GM23338 (cell line): ENCODE data around the gene SUMO4.

ENCODE experiments used
- CREB1 ChIP-seq: fragments of 250-450 bp; sonication (Bioruptor Pico); IDR thresholded peaks from 2 replicates; pipeline ENCODE4 v1.5.0; 2020; ENCODE audit warnings: low read depth, mild to moderate bottlenecking, moderate library complexity
- EZH2 ChIP-seq: fragments of 200-600 bp; sonication (generic); IDR thresholded peaks from one replicate; pipeline ENCODE4 v1.8.0; 2017; ENCODE audit warnings: antibody characterized with exemption, mild to moderate bottlenecking, low read depth; ENCODE audit not compliant: unreplicated experiment
- EZH2phosphoT487 ChIP-seq: fragments of 200-600 bp; sonication (generic); IDR thresholded peaks from one replicate; pipeline ENCODE4 v1.8.1; 2018; ENCODE audit warnings: antibody characterized with exemption; ENCODE audit not compliant: unreplicated experiment
- JUNB ChIP-seq: IDR thresholded peaks from one replicate; pipeline ENCODE4 v1.6.1; 2016; ENCODE audit warnings: antibody characterized with exemption; ENCODE audit not compliant: unreplicated experiment
- POLR2AphosphoS5 ChIP-seq: IDR thresholded peaks from 2 replicates; pipeline ENCODE4 v1.6.1; 2016; ENCODE audit warnings: antibody characterized with exemption, low read depth
- STAT1 ChIP-seq: IDR thresholded peaks from one replicate; pipeline ENCODE4 v1.6.1; 2016; ENCODE audit warnings: antibody characterized with exemption; ENCODE audit not compliant: unreplicated experiment
- TF ChIP-seq, protein P1 (sequence below): fragments of 250-450 bp; sonication (Bioruptor Pico); IDR thresholded peaks from 2 replicates; pipeline ENCODE4 v1.5.0; 2020; ENCODE audit warnings: mild to moderate bottlenecking, moderate library complexity
- TF ChIP-seq, protein P2 (sequence below), 2 experiments: fragments of 200-600 bp in 1 of 2; sonication (generic) in 1 of 2; conservative IDR thresholded peaks; 2 replicates each; pipeline versions ENCODE4 v1.5.1 to v1.6.1; 2016 to 2017; ENCODE audit warnings: antibody characterized with exemption in 2 of 2, low read depth in 2 of 2, mild to moderate bottlenecking in 2 of 2, moderate library complexity in 1 of 2
- TF ChIP-seq, protein P3 (sequence below): IDR thresholded peaks from 2 replicates; pipeline ENCODE4 v1.6.1; 2016; ENCODE audit warnings: antibody characterized with exemption
- TF ChIP-seq, protein P4 (sequence below): IDR thresholded peaks from one replicate; pipeline ENCODE4 v1.6.1; 2018; ENCODE audit warnings: antibody characterized with exemption; ENCODE audit not compliant: unreplicated experiment

DNA sequence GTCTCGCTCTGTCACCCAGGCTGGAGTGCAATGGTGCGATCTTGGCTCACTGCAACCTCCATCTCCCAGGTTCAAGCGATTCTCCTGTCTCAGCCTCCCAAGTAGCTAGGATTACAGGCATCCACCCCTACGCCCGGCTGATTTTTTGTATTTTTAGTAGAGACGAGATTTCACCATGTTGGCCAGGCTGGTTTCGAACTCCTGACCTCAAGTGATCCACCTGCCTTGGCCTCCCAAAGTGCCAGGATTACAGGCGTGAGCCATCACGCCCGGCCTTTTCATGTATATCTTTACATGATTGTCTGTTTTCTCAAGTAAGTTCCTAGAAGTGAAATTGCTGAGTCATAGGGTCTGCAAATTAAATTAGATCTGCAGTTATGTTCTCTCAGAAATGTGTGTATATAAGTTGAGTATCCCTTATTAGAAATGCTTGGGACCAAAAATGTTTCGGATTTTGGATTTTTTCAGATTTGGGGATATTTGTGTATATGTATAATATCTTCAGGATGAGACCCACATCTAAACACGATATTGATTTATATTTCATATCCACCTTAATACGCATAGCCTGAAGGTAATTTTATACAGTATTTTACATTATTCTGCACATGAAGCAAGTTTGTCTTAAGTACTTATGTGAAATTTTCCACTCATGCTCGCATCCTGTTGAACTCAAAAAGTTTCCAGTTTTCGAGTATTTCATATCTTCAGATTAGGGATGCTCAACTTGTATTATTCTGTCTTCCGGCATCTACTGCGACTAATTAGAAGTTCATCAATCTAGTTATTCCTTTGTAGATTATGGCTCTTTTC lies 42.1 kb upstream of the SUMO4 start:
- TF ChIP-seq, protein P1, sequence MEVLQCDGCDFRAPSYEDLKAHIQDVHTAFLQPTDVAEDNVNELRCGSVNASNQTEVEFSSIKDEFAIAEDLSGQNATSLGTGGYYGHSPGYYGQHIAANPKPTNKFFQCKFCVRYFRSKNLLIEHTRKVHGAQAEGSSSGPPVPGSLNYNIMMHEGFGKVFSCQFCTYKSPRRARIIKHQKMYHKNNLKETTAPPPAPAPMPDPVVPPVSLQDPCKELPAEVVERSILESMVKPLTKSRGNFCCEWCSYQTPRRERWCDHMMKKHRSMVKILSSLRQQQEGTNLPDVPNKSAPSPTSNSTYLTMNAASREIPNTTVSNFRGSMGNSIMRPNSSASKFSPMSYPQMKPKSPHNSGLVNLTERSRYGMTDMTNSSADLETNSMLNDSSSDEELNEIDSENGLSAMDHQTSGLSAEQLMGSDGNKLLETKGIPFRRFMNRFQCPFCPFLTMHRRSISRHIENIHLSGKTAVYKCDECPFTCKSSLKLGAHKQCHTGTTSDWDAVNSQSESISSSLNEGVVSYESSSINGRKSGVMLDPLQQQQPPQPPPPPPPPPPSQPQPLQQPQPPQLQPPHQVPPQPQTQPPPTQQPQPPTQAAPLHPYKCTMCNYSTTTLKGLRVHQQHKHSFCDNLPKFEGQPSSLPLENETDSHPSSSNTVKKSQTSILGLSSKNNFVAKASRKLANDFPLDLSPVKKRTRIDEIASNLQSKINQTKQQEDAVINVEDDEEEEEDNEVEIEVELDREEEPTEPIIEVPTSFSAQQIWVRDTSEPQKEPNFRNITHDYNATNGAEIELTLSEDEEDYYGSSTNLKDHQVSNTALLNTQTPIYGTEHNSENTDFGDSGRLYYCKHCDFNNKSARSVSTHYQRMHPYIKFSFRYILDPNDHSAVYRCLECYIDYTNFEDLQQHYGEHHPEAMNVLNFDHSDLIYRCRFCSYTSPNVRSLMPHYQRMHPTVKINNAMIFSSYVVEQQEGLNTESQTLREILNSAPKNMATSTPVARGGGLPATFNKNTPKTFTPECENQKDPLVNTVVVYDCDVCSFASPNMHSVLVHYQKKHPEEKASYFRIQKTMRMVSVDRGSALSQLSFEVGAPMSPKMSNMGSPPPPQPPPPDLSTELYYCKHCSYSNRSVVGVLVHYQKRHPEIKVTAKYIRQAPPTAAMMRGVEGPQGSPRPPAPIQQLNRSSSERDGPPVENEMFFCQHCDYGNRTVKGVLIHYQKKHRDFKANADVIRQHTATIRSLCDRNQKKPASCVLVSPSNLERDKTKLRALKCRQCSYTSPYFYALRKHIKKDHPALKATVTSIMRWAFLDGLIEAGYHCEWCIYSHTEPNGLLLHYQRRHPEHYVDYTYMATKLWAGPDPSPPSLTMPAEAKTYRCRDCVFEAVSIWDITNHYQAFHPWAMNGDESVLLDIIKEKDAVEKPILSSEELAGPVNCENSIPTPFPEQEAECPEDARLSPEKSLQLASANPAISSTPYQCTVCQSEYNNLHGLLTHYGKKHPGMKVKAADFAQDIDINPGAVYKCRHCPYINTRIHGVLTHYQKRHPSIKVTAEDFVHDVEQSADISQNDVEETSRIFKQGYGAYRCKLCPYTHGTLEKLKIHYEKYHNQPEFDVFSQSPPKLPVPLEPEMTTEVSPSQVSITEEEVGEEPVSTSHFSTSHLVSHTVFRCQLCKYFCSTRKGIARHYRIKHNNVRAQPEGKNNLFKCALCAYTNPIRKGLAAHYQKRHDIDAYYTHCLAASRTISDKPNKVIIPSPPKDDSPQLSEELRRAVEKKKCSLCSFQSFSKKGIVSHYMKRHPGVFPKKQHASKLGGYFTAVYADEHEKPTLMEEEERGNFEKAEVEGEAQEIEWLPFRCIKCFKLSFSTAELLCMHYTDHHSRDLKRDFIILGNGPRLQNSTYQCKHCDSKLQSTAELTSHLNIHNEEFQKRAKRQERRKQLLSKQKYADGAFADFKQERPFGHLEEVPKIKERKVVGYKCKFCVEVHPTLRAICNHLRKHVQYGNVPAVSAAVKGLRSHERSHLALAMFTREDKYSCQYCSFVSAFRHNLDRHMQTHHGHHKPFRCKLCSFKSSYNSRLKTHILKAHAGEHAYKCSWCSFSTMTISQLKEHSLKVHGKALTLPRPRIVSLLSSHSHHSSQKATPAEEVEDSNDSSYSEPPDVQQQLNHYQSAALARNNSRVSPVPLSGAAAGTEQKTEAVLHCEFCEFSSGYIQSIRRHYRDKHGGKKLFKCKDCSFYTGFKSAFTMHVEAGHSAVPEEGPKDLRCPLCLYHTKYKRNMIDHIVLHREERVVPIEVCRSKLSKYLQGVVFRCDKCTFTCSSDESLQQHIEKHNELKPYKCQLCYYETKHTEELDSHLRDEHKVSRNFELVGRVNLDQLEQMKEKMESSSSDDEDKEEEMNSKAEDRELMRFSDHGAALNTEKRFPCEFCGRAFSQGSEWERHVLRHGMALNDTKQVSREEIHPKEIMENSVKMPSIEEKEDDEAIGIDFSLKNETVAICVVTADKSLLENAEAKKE (CRISPR knock-in tag) = no peak
- TF ChIP-seq POLR2AphosphoS5 = no peak
- TF ChIP-seq, protein P2, sequence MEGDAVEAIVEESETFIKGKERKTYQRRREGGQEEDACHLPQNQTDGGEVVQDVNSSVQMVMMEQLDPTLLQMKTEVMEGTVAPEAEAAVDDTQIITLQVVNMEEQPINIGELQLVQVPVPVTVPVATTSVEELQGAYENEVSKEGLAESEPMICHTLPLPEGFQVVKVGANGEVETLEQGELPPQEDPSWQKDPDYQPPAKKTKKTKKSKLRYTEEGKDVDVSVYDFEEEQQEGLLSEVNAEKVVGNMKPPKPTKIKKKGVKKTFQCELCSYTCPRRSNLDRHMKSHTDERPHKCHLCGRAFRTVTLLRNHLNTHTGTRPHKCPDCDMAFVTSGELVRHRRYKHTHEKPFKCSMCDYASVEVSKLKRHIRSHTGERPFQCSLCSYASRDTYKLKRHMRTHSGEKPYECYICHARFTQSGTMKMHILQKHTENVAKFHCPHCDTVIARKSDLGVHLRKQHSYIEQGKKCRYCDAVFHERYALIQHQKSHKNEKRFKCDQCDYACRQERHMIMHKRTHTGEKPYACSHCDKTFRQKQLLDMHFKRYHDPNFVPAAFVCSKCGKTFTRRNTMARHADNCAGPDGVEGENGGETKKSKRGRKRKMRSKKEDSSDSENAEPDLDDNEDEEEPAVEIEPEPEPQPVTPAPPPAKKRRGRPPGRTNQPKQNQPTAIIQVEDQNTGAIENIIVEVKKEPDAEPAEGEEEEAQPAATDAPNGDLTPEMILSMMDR (conservative IDR thresholded peaks at IDR 0.05; ENCODE audit: low read depth in 2 of 2) = no peak
- no peak for TF ChIP-seq EZH2
- TF ChIP-seq JUNB = no peak
- no peak for TF ChIP-seq STAT1
- TF ChIP-seq EZH2phosphoT487 = no peak
- TF ChIP-seq, protein P3, sequence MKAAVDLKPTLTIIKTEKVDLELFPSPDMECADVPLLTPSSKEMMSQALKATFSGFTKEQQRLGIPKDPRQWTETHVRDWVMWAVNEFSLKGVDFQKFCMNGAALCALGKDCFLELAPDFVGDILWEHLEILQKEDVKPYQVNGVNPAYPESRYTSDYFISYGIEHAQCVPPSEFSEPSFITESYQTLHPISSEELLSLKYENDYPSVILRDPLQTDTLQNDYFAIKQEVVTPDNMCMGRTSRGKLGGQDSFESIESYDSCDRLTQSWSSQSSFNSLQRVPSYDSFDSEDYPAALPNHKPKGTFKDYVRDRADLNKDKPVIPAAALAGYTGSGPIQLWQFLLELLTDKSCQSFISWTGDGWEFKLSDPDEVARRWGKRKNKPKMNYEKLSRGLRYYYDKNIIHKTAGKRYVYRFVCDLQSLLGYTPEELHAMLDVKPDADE = no peak
- TF ChIP-seq, protein P4, sequence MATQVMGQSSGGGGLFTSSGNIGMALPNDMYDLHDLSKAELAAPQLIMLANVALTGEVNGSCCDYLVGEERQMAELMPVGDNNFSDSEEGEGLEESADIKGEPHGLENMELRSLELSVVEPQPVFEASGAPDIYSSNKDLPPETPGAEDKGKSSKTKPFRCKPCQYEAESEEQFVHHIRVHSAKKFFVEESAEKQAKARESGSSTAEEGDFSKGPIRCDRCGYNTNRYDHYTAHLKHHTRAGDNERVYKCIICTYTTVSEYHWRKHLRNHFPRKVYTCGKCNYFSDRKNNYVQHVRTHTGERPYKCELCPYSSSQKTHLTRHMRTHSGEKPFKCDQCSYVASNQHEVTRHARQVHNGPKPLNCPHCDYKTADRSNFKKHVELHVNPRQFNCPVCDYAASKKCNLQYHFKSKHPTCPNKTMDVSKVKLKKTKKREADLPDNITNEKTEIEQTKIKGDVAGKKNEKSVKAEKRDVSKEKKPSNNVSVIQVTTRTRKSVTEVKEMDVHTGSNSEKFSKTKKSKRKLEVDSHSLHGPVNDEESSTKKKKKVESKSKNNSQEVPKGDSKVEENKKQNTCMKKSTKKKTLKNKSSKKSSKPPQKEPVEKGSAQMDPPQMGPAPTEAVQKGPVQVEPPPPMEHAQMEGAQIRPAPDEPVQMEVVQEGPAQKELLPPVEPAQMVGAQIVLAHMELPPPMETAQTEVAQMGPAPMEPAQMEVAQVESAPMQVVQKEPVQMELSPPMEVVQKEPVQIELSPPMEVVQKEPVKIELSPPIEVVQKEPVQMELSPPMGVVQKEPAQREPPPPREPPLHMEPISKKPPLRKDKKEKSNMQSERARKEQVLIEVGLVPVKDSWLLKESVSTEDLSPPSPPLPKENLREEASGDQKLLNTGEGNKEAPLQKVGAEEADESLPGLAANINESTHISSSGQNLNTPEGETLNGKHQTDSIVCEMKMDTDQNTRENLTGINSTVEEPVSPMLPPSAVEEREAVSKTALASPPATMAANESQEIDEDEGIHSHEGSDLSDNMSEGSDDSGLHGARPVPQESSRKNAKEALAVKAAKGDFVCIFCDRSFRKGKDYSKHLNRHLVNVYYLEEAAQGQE = no peak
- no peak for TF ChIP-seq CREB1 (CRISPR knock-in tag)
